Tongue (tissue), 2 donors: ENCODE data around the gene KAT7. TPM values are rescaled to one million over a fixed set of nuclear protein-coding genes. Genes with fewer than 3 reads are reported as not detected.
"Not testable (repeated sequence)": the region's sequence is repeated elsewhere in the genome, so short reads cannot be mapped to it uniquely, and the experiment has no call there.

Source experiments
- DNase-seq: peaks from one replicate; pipeline ENCODE4 v3.0.0-alpha.2; 2015
- total RNA-seq: library from RNA; depleted of rRNA; stranded (reverse); fragments of >200 nt; gene quantifications from one replicate; pipeline ENCODE4 v1.2.3, GENCODE V29; 2014

The KAT7 gene
- total RNA-seq = 58.1 TPM

GRCh38 chr17:49788478-49789242 lies at the start of gene KAT7:
Gene KAT7 (plus strand): TSS chr17:49788681. CDS start chr17:49788835, 154 bp downstream.
- DNase-seq = peak; percentile 100

GRCh38 chr17:49739641-49740271 lies 48.7 kb upstream of the KAT7 start:
- peak; percentile 74 for DNase-seq

- no peak for DNase-seq
These were observed 47.3 kb upstream of the KAT7 start for GRCh38 chr17:49741009-49741691.

GRCh38 chr17:49741692-49742076 lies 46.8 kb upstream of the KAT7 start:
- no peak for DNase-seq

- DNase-seq = no peak
These were observed 46.3 kb upstream of the KAT7 start for GRCh38 chr17:49742166-49742638.

- no peak for DNase-seq
These were observed 43.0 kb upstream of the KAT7 start for GRCh38 chr17:49745175-49746139.

- DNase-seq = no peak
These were observed 41.5 kb upstream of the KAT7 start for GRCh38 chr17:49746791-49747490.

GRCh38 chr17:49747632-49748031 lies 40.8 kb upstream of the KAT7 start:
- DNase-seq = no peak

GRCh38 chr17:49748223-49748622 lies 40.3 kb upstream of the KAT7 start:
- no peak for DNase-seq

- no peak for DNase-seq
These were observed 39.7 kb upstream of the KAT7 start for GRCh38 chr17:49748791-49749190.

GRCh38 chr17:49749730-49750129 lies 38.8 kb upstream of the KAT7 start:
- no peak for DNase-seq

GRCh38 chr17:49752508-49752907 lies 36.0 kb upstream of the KAT7 start:
- no peak for DNase-seq

- no peak for DNase-seq
These were observed 34.5 kb upstream of the KAT7 start for GRCh38 chr17:49753959-49754391.

GRCh38 chr17:49755663-49756283 lies 32.7 kb upstream of the KAT7 start:
- DNase-seq = peak; percentile 42

GRCh38 chr17:49756323-49757150 lies 31.9 kb upstream of the KAT7 start:
- DNase-seq = no peak

- DNase-seq = peak; percentile 56
These were observed 31.2 kb upstream of the KAT7 start for GRCh38 chr17:49757151-49757777.

GRCh38 chr17:49758464-49759010 lies 29.9 kb upstream of the KAT7 start:
- not testable (repeated sequence) for DNase-seq

GRCh38 chr17:49759203-49759602 lies 29.3 kb upstream of the KAT7 start:
- no peak for DNase-seq

GRCh38 chr17:49760296-49760695 lies 28.2 kb upstream of the KAT7 start:
- no peak for DNase-seq
